Effector CD8-positive, alpha-beta T cell (primary cell): ENCODE measurements around the gene ARGLU1.

ENCODE experiments used
- DNase-seq: peaks from one replicate; lab custom pipeline; 2025; lab: John Stamatoyannopoulos, UW

The ARGLU1 gene

DNA sequence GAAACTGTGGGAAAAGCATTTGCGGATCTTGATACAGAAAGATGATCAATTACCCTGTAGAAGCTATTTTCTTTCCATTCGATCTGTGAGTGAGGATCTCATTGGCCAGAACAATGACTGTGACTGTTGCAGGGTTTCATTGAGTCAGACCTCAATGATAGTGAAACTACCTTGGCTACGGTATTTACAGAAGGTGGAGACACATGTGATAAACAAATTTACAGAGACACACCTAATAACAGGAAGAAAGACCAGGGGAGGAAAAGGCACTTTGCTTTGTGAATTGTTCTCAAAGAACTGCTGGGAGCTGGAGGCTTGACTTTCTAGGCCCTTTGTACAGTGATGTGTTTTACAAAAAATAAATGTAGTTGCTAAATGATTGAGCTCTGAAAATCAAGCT is 19.9 kb upstream of the ARGLU1 start:
- DNase-seq, result no peak

GRCh38 chr13:106586648-106587166 is 18.8 kb upstream of the ARGLU1 start:
- no peak for DNase-seq

DNA sequence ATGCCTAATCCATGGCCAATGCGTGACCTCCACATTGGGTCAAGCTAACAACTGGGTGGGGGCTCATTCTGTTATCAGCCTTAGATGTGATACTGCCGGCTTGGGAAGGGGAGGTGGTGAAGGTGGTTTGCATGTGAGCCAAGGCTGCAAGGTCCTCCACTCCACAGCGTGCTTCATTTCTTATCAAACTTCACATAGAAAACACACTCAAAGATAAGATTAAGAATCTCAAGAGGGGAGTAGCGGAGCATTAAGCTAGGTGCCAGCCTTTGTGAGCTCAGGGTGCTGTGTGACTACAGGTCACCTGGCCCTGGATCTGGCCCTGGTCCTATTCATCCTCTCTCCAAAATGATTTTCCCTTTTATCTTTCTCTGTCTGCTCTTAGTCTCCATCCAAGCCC is 13.3 kb upstream of the ARGLU1 start:
- no peak for DNase-seq

GRCh38 chr13:106575896-106576295 is 8.0 kb upstream of the ARGLU1 start:
- DNase-seq, result no peak

GRCh38 chr13:106573868-106574267 is 5.9 kb upstream of the ARGLU1 start:
- DNase-seq, result no peak

DNA sequence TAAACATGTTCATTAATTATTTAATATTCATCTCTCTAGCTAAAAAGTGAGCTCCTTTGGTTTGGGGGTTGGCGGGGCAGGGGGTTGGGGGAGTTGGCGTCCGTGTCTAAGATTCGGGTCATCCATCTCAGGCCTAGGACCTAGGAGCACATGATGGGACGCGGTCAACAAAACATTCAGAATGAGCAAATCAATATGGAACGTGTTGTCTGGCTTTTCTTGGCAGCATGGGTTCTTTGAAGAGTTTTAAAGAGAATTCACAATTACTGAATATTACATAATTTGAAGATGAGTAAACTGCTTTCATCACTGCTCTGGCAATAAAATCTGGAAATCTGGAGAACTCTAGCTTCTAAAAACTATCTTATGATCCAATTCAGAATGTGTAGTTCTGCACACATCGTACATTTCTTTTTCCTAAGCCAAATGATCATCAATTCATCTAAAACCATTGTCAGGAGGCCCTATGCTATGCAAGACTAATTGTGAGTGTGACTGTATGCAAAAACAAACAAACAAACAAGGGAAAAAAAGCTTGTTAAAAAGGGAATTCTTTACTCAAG is 5.4 kb upstream of the ARGLU1 start:
- DNase-seq, result no peak

DNA sequence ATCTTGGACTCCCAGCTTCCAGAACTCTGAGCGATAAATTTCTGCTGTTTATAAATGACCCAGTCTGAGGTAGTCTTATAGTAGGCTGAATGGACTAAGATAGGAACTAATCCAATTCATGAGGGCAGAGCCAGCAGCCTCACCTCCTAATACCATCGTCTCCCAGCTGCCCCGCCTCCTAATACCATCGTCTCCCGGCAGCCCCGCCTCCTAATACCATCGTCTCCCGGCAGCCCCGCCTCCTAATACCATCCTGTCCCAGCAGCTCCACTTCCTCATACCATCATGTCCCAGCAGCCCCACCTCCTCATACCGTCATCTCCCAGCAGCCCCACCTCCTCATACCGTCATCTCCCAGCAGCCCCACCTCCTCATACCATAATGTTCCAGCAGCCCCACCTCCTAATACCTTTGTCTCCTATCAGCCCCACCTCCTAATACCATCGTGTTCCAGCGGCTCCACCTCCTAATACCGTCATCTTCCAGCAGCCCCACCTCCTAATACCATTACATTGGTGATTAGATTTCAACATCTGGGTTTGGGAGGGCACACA is 2.4 kb upstream of the ARGLU1 start:
- peak; percentile 41 for DNase-seq

DNA sequence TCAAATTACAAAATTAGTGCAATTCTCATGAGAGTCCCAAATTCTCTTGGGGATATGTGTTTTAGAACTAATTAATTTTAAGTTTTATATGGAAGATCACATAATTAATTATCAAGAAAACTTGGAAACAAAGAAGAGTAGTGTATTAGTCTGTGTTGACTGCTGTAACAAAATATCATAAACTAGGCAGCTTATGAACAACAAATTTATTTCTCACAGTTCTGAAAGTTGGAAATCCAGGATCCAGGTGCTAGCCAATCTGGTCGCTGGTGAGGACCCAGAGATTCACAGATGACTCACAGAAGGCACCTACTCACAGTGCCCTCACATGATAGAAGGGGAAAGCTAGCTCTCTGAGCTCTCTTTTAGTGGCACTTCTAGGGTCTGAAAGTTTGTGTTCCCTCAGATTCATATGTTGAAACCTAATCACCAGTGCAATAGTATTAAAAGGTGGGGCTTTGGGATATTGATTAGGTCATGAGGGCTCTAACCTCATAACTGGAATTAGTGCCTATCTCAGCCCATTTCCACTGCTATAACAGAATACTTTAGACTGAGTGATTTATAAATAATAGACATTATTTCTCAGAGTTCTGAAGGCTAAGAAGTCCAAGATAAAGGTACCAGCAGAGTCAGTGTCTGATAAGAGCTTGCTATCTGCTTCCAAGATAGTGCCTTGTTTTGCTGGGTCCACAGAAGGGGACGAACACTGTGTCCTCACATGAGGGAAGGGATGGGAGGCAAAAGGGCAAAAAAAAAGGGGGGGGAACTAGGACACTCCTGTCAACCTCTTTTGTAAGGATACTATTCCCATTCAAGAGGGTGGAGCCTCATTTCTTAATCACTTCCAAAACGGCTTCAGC is 1.5 kb upstream of the ARGLU1 start:
- DNase-seq, result no peak

DNA sequence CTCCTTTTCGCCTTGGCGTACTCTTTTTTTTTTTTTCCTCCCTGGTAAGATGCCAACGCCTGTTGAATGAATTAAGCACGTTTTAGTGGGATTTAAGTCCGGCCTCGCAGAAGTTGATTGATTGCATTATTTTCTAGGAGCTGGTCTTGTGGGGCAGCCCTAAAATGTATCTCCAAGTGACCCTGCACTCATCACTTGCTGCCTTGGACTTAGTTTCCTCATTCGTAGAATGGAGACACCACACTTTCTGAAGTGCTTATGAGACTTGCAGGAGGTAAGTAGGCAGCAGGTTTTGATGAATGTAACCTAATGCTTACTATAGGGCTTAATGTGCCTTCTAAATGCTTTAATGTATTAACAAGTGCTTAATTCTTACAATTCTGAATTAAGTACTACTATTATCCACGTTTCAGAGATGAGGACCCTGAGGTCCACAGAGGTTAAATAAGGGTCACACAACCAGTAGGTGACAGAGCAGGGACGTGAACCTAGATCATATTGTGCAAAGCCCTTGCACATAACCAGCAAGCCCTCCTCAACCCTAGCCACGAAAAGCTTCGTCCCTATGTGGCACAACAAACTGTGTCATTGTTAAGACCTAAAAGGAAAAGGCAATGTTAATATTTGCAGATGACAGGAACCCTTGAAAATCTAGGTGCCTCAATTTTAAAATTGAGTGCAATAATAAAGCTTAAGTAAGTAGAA is 514 bp upstream of the ARGLU1 start:
- no peak for DNase-seq

DNA sequence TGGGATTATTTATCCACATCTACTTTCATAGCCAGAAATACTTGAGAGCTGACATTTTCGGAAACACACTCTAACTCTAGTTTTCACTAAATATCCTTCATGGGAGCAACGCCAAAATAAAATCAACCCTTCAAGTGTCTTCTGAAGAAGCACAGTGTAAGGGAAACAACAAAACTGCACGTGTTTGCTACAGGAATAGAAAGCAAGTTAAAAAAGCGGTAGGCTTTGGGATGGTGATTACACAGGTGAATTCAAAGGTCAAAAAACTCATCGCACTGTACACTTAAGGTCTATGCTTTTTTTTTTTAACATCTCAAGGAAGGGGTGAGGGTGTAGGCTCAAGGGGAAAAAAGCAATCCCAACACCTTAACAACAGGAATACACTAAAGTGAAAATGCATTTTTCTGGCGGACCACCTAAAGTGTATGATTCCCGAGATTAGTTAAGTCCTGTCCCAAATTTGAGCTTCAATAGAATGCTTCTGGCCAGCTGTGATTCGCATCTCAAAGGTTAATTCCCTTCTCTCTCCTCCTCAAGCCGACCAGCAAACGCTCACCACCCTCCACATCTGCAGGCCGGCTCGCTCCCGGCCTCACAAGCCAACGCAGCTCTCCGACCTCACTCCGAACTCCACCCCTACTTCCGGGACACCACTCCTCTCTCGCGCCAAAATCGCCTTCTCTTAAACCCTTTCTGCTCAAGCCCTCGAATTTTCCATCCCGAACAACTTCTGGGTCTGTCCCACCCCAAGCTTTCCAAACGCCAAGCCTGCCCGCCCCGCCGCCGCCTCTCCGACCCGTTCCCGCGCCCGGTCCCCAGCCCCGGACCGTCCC is 1.1 kb downstream of the ARGLU1 start:
- DNase-seq, result no peak

DNA sequence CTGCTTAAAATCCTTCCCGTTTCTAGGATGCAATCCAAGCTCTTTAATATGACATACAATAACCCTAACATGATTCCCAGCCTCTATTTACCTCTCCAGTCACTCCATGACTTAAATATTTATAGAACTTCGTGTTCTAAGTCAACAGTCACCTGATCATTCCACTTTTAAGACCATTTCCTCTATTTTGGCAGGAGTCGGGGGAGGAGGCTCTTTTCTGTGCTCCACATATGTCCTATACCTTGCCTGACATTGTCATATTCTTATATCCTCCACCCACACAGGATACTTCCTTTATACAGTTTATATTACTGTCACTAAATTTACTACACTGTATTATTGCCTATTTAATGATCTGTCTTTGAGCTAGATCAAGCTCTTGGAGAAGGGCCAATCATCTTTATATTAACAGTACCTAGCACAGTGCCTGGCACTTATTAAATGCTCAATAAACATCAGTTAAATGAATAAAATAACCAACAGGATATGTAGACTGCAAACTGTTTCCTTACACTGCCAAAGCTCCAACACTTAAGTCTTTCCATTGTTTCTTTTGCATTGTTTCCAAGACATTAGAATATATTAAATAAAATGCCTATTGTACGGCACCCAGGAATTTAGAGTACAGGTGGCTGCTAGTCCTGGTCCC is 2.7 kb downstream of the ARGLU1 start:
- DNase-seq, result no peak

DNA sequence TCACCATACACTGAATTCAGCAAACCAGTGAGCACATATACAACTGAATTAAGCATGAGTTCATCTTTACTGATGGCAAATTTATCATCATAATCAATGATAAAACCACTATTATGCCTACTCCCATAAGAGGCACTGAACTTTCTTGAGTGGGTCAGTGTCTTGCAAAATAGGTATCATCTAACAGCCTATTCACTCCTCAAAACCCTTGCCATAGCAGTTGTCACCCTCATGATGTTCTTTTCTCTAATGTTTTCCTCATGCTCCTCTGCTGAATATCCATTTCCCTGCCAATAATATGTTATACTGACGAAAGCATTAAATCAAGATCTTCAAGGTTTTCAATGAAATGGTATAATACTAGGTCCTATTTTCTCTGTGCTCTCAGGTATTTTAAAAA is 5.6 kb downstream of the ARGLU1 start:
- no peak for DNase-seq

DNA sequence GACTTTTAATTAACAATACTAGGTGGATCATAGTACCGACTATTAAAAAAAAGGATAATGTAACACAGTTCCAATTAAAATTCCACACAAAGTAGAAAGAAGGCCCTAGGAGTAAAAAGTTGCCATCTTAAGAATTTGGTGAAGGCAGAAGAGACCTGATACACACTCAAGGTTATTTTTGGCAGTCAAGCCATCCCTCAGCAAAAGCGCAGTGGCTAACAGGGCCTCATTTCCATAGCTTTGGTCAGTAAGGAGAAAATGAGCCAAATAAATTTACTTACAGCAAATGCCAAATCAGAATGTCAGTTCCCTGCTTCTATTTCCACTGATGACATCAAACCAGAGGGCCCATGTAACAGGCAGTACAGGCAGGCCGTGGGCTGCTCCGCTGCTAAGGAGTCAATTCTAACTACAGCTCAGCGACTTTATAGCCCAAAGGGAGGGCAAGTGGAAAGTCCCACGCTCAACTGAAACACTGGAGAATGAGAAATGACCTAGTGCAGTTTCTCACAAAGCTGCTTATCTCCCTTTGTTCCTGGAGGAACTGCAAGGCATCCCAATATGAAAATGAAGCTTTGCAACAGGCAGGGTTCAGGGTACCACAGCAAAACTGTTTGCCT is 6.3 kb downstream of the ARGLU1 start:
- DNase-seq, result no peak

GRCh38 chr13:106560821-106561220 is 7.1 kb downstream of the ARGLU1 start:
- no peak for DNase-seq

DNA sequence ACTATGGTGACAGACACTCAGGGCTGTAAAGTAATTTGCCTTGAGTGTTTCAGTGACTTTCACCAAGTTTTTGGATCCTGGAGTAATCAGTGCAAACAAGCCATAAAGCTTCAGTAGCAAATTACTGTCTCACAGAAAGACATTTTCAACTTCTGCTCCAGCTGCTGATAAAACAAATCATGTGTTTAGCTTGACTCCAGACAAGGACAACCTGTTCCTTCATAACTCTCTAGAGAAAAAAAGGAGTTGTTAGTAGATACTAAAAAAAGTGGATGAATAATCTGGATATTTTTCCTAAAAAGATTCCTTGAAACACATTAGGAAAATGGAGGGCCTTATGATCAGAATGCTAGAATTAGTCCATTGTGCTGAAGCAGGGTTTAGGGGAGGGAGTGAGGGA is 9.4 kb downstream of the ARGLU1 start:
- DNase-seq, result no peak

DNA sequence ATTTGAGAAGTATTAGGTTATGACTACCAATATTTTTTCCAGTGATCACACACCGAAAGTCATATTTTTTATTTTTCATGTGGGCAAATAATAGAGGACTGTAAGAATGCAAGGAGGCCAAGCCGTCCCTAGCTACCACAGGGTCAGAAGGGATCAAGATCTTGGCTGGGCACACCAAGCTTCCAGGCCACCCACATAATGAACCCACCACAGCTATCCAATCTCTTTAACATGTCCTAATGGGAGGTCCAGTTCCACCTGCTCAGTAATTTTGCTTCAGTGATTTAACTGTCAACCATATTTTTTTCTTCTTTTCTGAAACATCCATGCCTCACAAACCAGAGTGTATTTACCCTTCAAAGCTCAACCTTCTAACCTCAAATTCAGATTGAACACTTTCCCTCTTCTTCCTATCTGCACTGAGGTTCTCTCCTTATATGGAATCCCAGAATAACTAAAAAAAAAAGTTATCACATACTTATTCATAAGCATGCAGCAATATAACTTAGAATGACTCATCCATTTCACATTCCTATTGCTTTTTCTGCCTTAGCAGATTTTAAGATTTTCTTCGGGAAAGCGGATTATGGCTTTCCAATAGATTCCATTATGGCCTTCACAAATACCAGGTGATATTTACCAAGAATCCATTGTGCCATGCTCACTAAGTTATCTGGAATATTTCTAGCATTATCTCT is 12.2 kb downstream of the ARGLU1 start:
- no peak for DNase-seq

DNA sequence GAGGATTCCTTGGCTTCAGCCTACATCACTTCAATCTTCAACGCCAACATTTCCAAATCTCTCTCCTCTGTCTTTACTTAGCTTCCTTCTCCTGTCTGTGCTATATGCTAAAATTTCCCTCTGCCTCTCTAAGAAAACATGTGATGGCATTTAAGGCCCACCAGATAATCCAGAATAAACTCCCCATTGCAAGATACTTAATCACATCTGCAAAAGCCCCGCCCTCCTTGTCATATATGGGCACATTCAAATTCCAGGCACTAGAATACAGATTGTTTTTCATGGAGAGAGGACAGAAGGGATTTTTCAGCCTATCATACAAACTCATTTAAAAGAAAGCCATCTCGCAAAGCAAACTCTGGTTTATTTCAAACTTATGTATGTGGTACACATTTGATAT is 16.2 kb downstream of the ARGLU1 start:
- no peak for DNase-seq

DNA sequence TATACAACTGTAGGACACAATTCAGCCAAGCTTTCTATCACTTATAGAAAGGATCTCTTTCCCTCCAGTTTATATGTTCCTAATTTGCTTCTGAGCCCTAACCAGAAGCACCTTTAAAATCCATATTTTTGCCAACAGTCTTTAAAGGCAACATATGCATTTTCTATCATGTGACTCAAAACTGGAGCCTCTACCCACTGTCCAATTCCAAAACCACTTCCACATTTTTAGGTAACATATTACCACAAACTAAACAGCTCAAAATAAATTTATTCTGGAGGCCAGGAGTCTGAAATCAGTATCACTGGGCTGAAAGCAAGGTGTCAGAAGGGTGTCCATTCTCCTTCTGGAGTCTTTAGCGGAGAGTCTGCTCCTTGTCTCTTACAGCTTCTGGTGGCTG is 16.6 kb downstream of the ARGLU1 start:
- no peak for DNase-seq

- no peak for DNase-seq
These were observed 17.3 kb downstream of the ARGLU1 start for GRCh38 chr13:106550570-106551135.
